Ovary (tissue), 3 donors: ENCODE measurements around the gene TMTC1.

Source experiments
- CTCF ChIP-seq, 3 donors: fragments of 450-650 bp in 2 of 3; fragments of 200-600 bp in 1 of 3; IDR thresholded peaks; one replicate each; pipeline versions ENCODE4 v1.5.1 to v1.8.0; 2016 to 2022; ENCODE audit warnings: antibody characterized with exemption in 3 of 3, mild to moderate bottlenecking in 1 of 3
- EP300 ChIP-seq: sonication (generic); formaldehyde crosslinking; IDR thresholded peaks from one replicate; pipeline ENCODE4 v1.6.1; 2017; ENCODE audit warnings: antibody characterized with exemption
- POLR2A ChIP-seq: fragments of 450-650 bp; IDR thresholded peaks from one replicate; pipeline ENCODE4 v1.6.1; 2017; ENCODE audit warnings: antibody characterized with exemption, mild to moderate bottlenecking, moderate library complexity
- donor health status: DM: no; HTN: no; CAD: no.

- TF ChIP-seq CTCF (IDR thresholded peaks at IDR 0.05) = no peak
- no peak for TF ChIP-seq EP300
- no peak for TF ChIP-seq POLR2A
Measured at GRCh38 chr12:29750928-29751220, 32.9 kb downstream of the TMTC1 start.
